Panc1 (cell line): ENCODE measurements around the gene LAIR1.

ENCODE experiments used
- CTCF ChIP-seq: fragments of 450-650 bp; IDR thresholded peaks from 2 replicates; pipeline ENCODE4 v1.5.1; 2017; ENCODE audit warnings: mild to moderate bottlenecking
- POLR2AphosphoS5 ChIP-seq: IDR thresholded peaks from 2 replicates; pipeline ENCODE4 v1.6.1; 2012; ENCODE audit warnings: mild to moderate bottlenecking, low read depth, low read length, moderate library complexity
- REST ChIP-seq, 2 experiments: IDR thresholded peaks; 2 replicates each; pipeline ENCODE4 v1.6.1; 2011 to 2012; ENCODE audit warnings: low read depth in 2 of 2, control low read depth in 1 of 2, low read length in 1 of 2, mild to moderate bottlenecking in 1 of 2, moderate library complexity in 1 of 2; ENCODE audit not compliant: insufficient read depth in 1 of 2

- no peak for TF ChIP-seq CTCF
- TF ChIP-seq POLR2AphosphoS5 = no peak
- TF ChIP-seq REST (IDR thresholded peaks at IDR 0.05; ENCODE audit: insufficient read depth in 1 of 2, low read depth in 2 of 2, low read length in 1 of 2) = no peak
Measured at GRCh38 chr19:54305141-54305540, 59.6 kb downstream of the LAIR1 start.
